GM21360 (cell line): ENCODE results near the gene ZBTB40.
A peak's percentile ranks its signal among the peaks of the same experiment; 100 is the strongest.

Experiments used
- ATAC-seq: cut with Tn5 transposase; IDR thresholded peaks from one replicate; pipeline ENCODE4 v1.9.1; 2021; ENCODE audit warnings: mild to moderate bottlenecking, moderate library complexity; ENCODE audit not compliant: unreplicated experiment

Gene ZBTB40

DNA sequence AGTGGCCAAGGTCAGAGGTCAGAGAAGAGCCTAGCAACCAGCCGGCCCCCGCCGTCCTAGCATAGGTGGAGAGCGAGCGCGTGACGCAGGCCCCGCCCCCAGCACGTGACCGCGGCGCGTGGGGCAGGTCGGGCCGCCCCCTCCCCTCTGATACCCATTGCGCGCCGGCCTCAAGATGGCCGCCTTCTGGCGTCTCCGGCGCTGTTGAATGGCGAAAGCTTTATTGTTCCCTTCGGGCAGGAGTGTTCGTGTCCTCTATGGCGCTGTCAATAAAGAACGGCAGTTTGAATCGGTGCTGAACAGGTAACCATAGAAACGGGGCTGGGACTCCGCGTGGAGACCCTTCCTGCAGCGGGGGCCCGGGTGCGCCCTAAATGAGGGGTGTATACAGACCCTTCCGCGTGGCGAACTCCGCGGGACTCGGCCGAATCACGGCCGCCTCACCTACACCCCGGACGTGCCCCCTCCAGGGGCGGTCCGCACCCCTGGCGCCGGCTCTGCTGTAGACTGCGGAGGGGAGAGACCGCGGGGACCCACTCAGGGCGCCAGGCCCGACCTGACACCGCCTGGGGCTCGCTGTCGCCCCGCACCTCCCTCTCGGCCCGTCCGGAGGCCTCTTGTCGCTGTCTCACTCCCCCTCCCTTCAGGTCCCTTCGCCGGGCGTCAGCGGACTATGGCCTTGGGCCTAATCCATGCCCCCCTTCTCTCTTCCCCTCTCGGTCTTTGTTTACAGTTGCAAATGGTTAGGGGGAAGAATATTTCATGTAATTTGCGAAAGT, at the start of gene ZBTB40:
Gene ZBTB40 (plus strand): TSS at position 150 of the 779 bp plus-strand sequence. CDS start 38,098 bp downstream, outside the sequence.
- ATAC-seq = peak; percentile 88

- no peak for ATAC-seq
These were observed 49.1 kb upstream of the ZBTB40 start for GRCh38 chr1:22402356-22403053.

- ATAC-seq = no peak
These were observed 47.2 kb upstream of the ZBTB40 start for GRCh38 chr1:22404486-22404885.

- ATAC-seq = no peak
These were observed 44.7 kb upstream of the ZBTB40 start for GRCh38 chr1:22406722-22407495.

DNA sequence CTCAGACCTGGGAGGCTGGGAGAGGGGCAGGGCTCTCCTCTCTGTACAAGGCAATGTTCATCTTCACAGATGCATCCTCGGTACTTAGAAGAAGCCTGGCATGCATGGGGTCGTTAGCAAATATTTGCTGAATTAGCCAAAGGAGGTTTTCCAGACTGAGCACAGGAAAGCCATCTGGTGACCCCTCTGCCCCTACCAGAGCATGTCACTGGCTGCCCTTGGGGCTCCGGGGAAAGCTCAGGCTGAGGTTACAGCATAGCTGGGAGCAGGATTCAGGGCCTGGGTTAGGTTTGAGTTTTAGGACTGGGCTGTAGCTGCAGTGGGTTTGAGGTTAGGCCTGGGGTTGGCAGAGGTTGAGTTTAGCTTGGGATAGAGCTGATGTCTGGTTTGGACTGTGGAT, 43.4 kb upstream of the ZBTB40 start:
- ATAC-seq = no peak

DNA sequence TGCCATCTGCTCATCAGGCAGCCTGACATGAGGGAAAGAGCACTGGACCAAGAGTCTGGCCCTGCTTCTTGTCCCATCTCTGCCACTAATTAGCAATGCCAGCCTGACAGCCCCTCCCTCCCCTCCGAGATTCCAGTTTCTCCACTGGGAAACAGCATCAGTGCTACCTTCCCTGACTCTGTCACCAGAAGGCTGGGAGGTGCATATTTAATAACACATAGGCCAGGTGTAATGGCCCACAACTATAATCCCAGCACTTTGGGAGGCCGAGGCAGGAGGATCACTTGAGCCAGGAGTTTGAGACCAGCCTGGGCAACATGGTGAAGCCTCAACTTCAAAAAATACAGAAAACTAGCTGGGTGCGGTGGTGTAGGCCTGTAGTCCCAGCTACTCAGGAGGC, 41.2 kb upstream of the ZBTB40 start:
- ATAC-seq = no peak

GRCh38 chr1:22410928-22411495, 40.6 kb upstream of the ZBTB40 start:
- no peak for ATAC-seq

DNA sequence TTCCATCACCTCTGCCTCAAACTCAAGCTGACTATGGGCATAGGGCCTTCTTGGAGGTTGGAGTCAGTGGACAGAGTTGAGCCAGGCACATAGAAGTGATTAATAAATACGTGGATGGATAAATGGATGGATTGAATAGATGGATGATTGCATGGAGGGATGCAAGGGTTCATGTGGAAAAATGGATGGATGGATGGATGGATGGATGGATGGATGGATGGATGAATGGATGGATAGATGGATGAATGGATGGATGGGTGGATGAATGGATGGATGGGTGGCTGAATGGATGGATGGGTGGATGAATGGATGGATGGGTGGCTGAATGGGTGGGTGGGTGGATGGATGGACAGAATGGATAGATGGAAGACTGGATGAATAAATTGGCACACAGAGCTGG, 40.1 kb upstream of the ZBTB40 start:
- ATAC-seq = no peak

- ATAC-seq = no peak
These were observed 38.5 kb upstream of the ZBTB40 start for GRCh38 chr1:22412932-22413727.

- no peak for ATAC-seq
These were observed 37.9 kb upstream of the ZBTB40 start for GRCh38 chr1:22413799-22414198.

GRCh38 chr1:22414244-22414751, 37.4 kb upstream of the ZBTB40 start:
- no peak for ATAC-seq

DNA sequence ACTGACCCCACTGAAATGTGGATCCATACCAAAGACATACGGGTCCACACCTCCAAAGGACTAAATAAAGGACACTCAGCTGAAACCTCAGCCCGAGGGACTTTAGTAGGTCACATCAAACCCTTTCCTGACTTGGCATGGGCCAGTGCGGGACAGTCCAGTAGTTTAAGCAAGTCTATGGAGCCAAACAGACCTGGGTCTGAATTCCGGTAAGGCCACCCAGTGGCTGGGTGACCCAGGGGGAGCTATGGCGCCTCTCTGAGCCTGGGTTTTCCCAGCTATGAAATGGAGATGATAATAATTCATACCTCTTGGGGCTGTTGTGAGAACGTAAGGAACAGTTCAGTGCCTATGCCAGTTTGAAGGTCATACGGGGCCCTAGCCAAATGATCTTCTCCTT, 36.2 kb upstream of the ZBTB40 start:
- ATAC-seq = no peak

GRCh38 chr1:22416555-22417454, 34.8 kb upstream of the ZBTB40 start:
- ATAC-seq = no peak

GRCh38 chr1:22417466-22417865, 34.2 kb upstream of the ZBTB40 start:
- no peak for ATAC-seq

- ATAC-seq = no peak
These were observed 33.3 kb upstream of the ZBTB40 start for GRCh38 chr1:22418312-22418711.

GRCh38 chr1:22418933-22419382, 32.7 kb upstream of the ZBTB40 start:
- no peak for ATAC-seq

GRCh38 chr1:22420455-22421053, 31.1 kb upstream of the ZBTB40 start:
- no peak for ATAC-seq

DNA sequence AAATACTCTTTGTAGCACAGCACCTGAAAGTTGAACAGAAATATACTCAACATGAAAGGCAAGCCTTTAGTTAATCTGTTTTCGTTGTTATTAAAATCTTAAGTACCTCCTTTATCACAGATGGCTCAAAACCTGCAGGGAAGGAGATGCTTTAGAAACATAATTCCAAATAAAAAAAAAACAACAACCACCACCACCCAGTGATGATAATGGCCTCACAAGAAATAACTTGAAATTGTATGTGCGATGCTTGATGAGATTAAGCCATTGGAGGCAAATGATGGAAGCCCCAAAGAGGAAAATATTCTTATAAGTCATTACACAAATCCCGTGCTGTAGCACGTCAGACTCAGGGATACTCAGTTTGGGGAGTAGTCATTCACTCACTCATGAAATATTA, 24.9 kb upstream of the ZBTB40 start:
- no peak for ATAC-seq

GRCh38 chr1:22428672-22429071, 23.0 kb upstream of the ZBTB40 start:
- no peak for ATAC-seq
